SU-DHL-6 (cell line): ENCODE data around the gene STK17A.
"Not testable (repeated sequence)": the region's sequence is repeated elsewhere in the genome, so short reads cannot be mapped to it uniquely, and the experiment has no call there.

ENCODE experiments used
- EZH2phosphoT487 ChIP-seq: fragments of 200-600 bp; sonication (generic), shearing (Covaris generic); conservative IDR thresholded peaks from 2 replicates; pipeline ENCODE4 v1.6.1; 2018; ENCODE audit warnings: mild to moderate bottlenecking, antibody characterized with exemption, low read length, moderate library complexity, mixed read lengths
- TF ChIP-seq, protein P1 (sequence below): fragments of 200-600 bp; sonication (generic); IDR thresholded peaks from one replicate; pipeline ENCODE4 v1.5.1; 2017; ENCODE audit warnings: antibody characterized with exemption, mild to moderate bottlenecking, low read length, moderate library complexity; ENCODE audit not compliant: insufficient read depth, poor library complexity, severe bottlenecking

GRCh38 chr7:43673243-43673976, 90.5 kb downstream of the STK17A start:
- TF ChIP-seq, protein P1, sequence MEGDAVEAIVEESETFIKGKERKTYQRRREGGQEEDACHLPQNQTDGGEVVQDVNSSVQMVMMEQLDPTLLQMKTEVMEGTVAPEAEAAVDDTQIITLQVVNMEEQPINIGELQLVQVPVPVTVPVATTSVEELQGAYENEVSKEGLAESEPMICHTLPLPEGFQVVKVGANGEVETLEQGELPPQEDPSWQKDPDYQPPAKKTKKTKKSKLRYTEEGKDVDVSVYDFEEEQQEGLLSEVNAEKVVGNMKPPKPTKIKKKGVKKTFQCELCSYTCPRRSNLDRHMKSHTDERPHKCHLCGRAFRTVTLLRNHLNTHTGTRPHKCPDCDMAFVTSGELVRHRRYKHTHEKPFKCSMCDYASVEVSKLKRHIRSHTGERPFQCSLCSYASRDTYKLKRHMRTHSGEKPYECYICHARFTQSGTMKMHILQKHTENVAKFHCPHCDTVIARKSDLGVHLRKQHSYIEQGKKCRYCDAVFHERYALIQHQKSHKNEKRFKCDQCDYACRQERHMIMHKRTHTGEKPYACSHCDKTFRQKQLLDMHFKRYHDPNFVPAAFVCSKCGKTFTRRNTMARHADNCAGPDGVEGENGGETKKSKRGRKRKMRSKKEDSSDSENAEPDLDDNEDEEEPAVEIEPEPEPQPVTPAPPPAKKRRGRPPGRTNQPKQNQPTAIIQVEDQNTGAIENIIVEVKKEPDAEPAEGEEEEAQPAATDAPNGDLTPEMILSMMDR: not testable (repeated sequence)
- not testable (repeated sequence) for TF ChIP-seq EZH2phosphoT487
